HEK293 (cell line): ENCODE results near the gene APOBEC4.

ENCODE experiments used
- CTCF ChIA-PET: fragments of 350-600 bp; formaldehyde crosslinking; extraction: SDS; loops from one replicate; lab custom pipeline; 2021; ENCODE audit warnings: antibody characterized with exemption; lab: Yijun Ruan, JAX
- POLR2A ChIA-PET: fragments of 300-600 bp; formaldehyde crosslinking; extraction: SDS; loops from one replicate; lab custom pipeline; 2020; ENCODE audit warnings: antibody characterized with exemption, inconsistent platforms; lab: Yijun Ruan, JAX
- H3K27ac ChIP-seq: fragments of 200-500 bp; sonication (Bioruptor generic); 2 replicates; pipeline ENCODE4 v1.5.1; 2014; ENCODE audit warnings: low read depth, low read length, control low read depth, inconsistent platforms; ENCODE audit errors: extremely low read depth
- H3K36me3 ChIP-seq, 2 experiments: fragments of 200-500 bp in 1 of 2; sonication (Bioruptor generic) in 1 of 2; 1 replicate in 1 of 2; 2 replicates in 1 of 2; pipeline ENCODE4 v1.5.1; 2014 to 2017; ENCODE audit warnings: inconsistent platforms in 2 of 2, low read length in 2 of 2; ENCODE audit not compliant: control insufficient read depth in 2 of 2, insufficient read depth in 1 of 2
- H3K4me1 ChIP-seq: fragments of 200-500 bp; sonication (Bioruptor generic); 2 replicates; pipeline ENCODE4 v1.5.1; 2014; ENCODE audit warnings: mild to moderate bottlenecking, low read length, inconsistent platforms; ENCODE audit not compliant: control insufficient read depth, insufficient read depth
- H3K4me3 ChIP-seq: 2 replicates; pipeline ENCODE4 v1.5.1; 2011; ENCODE audit warnings: low read depth, mild to moderate bottlenecking, control low read depth, low read length, moderate library complexity
- H3K9me3 ChIP-seq: fragments of 200-500 bp; sonication (Bioruptor generic); 2 replicates; pipeline ENCODE4 v1.5.1; 2014; ENCODE audit warnings: low read depth, low read length, inconsistent platforms; ENCODE audit not compliant: control insufficient read depth, insufficient read depth
- AEBP2 ChIP-seq: fragments of 450-650 bp; formaldehyde crosslinking; IDR thresholded peaks from 2 replicates; pipeline ENCODE4 v1.5.1; 2016; ENCODE audit warnings: missing biosample characterization, missing genetic modification characterization, borderline replicate concordance
- GLI2 ChIP-seq: fragments of 450-650 bp; formaldehyde crosslinking; IDR thresholded peaks from 2 replicates; pipeline ENCODE4; 2017; ENCODE audit warnings: missing biosample characterization, missing genetic modification characterization, low read depth, borderline replicate concordance
- MEIS1 ChIP-seq: sonication (generic); formaldehyde crosslinking; IDR thresholded peaks from 2 replicates; pipeline ENCODE4 v1.8.1; 2022; ENCODE audit warnings: missing genetic modification reagents, mild to moderate bottlenecking, borderline replicate concordance
- OVOL3 ChIP-seq: fragments of 450-650 bp; formaldehyde crosslinking; IDR thresholded peaks from 2 replicates; pipeline ENCODE4 v1.5.1; 2016; ENCODE audit warnings: missing biosample characterization, missing genetic modification characterization
- RBAK ChIP-seq: fragments of 450-650 bp; formaldehyde crosslinking; IDR thresholded peaks from 2 replicates; pipeline ENCODE4 v1.5.1; 2016; ENCODE audit warnings: missing biosample characterization, missing genetic modification characterization
- SALL2 ChIP-seq: fragments of 450-650 bp; formaldehyde crosslinking; IDR thresholded peaks from 2 replicates; pipeline ENCODE4 v1.5.0; 2017; ENCODE audit warnings: missing biosample characterization, mild to moderate bottlenecking, missing genetic modification characterization, borderline replicate concordance
- SP3 ChIP-seq: fragments of 450-650 bp; formaldehyde crosslinking; IDR thresholded peaks from 2 replicates; pipeline ENCODE4 v1.5.1; 2016; ENCODE audit warnings: missing biosample characterization, missing genetic modification characterization
- YY1 ChIP-seq: fragments of 450-650 bp; formaldehyde crosslinking; IDR thresholded peaks from 2 replicates; pipeline ENCODE4 v1.5.1; 2018; ENCODE audit warnings: missing biosample characterization, missing genetic modification characterization
- ZBTB49 ChIP-seq: fragments of 450-650 bp; formaldehyde crosslinking; IDR thresholded peaks from 2 replicates; pipeline ENCODE4 v1.5.1; 2016; ENCODE audit warnings: missing biosample characterization, missing genetic modification characterization, low read depth
- ZFP3 ChIP-seq: fragments of 450-650 bp; formaldehyde crosslinking; IDR thresholded peaks from 2 replicates; pipeline ENCODE4 v1.5.1; 2016; ENCODE audit warnings: low read depth, missing biosample characterization, missing genetic modification characterization
- ZNF112 ChIP-seq: fragments of 450-650 bp; formaldehyde crosslinking; IDR thresholded peaks from 2 replicates; pipeline ENCODE4 v1.5.0; 2017; ENCODE audit warnings: missing biosample characterization, missing genetic modification characterization
- ZNF132 ChIP-seq: fragments of 450-650 bp; formaldehyde crosslinking; IDR thresholded peaks from 2 replicates; pipeline ENCODE4 v1.5.1; 2017; ENCODE audit warnings: missing biosample characterization, missing genetic modification characterization, borderline replicate concordance
- ZNF174 ChIP-seq: fragments of 450-650 bp; formaldehyde crosslinking; IDR thresholded peaks from 2 replicates; pipeline ENCODE4 v1.5.0; 2017; ENCODE audit warnings: missing biosample characterization, mild to moderate bottlenecking, missing genetic modification characterization
- ZNF223 ChIP-seq: fragments of 450-650 bp; formaldehyde crosslinking; IDR thresholded peaks from 2 replicates; pipeline ENCODE4 v1.5.1; 2016; ENCODE audit warnings: missing biosample characterization, missing genetic modification characterization
- ZNF239 ChIP-seq: fragments of 450-650 bp; formaldehyde crosslinking; IDR thresholded peaks from 2 replicates; pipeline ENCODE4 v1.5.1; 2016; ENCODE audit warnings: missing biosample characterization, missing genetic modification characterization
- ZNF266 ChIP-seq: fragments of 450-650 bp; formaldehyde crosslinking; IDR thresholded peaks from 2 replicates; pipeline ENCODE4 v1.5.1; 2016; ENCODE audit warnings: missing biosample characterization, missing genetic modification characterization, low read depth
- ZNF394 ChIP-seq: fragments of 450-650 bp; formaldehyde crosslinking; IDR thresholded peaks from 2 replicates; pipeline ENCODE4 v1.5.1; 2016; ENCODE audit warnings: missing biosample characterization, missing genetic modification characterization, mild to moderate bottlenecking, moderate library complexity, borderline replicate concordance
- ZNF398 ChIP-seq: fragments of 450-650 bp; formaldehyde crosslinking; IDR thresholded peaks from 2 replicates; pipeline ENCODE4 v1.5.1; 2017; ENCODE audit warnings: missing biosample characterization, missing genetic modification characterization
- ZNF518A ChIP-seq: fragments of 450-650 bp; formaldehyde crosslinking; conservative IDR thresholded peaks from 2 replicates; pipeline ENCODE4 v1.5.1; 2016; ENCODE audit warnings: low read depth, missing biosample characterization, missing genetic modification characterization
- ZNF529 ChIP-seq: fragments of 450-650 bp; formaldehyde crosslinking; IDR thresholded peaks from 2 replicates; pipeline ENCODE4 v1.5.1; 2017; ENCODE audit warnings: missing genetic modification characterization, missing biosample characterization; ENCODE audit not compliant: insufficient replicate concordance
- ZNF555 ChIP-seq: fragments of 450-650 bp; formaldehyde crosslinking; conservative IDR thresholded peaks from 2 replicates; pipeline ENCODE4 v1.5.1; 2017; ENCODE audit warnings: missing biosample characterization, mild to moderate bottlenecking, missing genetic modification characterization, inconsistent platforms
- ZNF600 ChIP-seq: fragments of 450-650 bp; formaldehyde crosslinking; IDR thresholded peaks from 2 replicates; pipeline ENCODE4 v1.5.1; 2016; ENCODE audit warnings: missing biosample characterization, missing genetic modification characterization
- ZNF707 ChIP-seq: fragments of 450-650 bp; formaldehyde crosslinking; IDR thresholded peaks from 2 replicates; pipeline ENCODE4 v1.5.1; 2016; ENCODE audit warnings: missing biosample characterization, missing genetic modification characterization
- ZSCAN23 ChIP-seq: fragments of 450-650 bp; formaldehyde crosslinking; IDR thresholded peaks from 2 replicates; pipeline ENCODE4 v1.5.1; 2016; ENCODE audit warnings: missing biosample characterization, missing genetic modification characterization
- ZSCAN4 ChIP-seq: fragments of 450-650 bp; formaldehyde crosslinking; IDR thresholded peaks from 2 replicates; pipeline ENCODE4 v1.5.1; 2017; ENCODE audit warnings: missing biosample characterization, missing genetic modification characterization

The APOBEC4 gene

GRCh38 chr1:183653462-183653794 lies 312 bp upstream of the APOBEC4 start:
- Histone ChIP-seq H3K4me3 (no peak overlapping the region), H3K4me1 (no peaks in the 10 kb centered on the region), H3K36me3 (no peaks in the 10 kb centered on the region), H3K9me3 (no peaks in the 10 kb centered on the region), H3K27ac (no peak overlapping the region)
- CTCF ChIA-PET: interaction anchor here (0.6 to 6.2 kb wide), 6 partner anchors 16 to 569 kb away, joined by 3 to 128 read pairs (median 4); no protein-coding TSS in a partner anchor
- no peak for TF ChIP-seq ZNF707 (tag by site-specific recombination)
- TF ChIP-seq ZNF529 (tag by site-specific recombination): no peak
- TF ChIP-seq OVOL3 (tag by site-specific recombination): no peak
- TF ChIP-seq ZNF223 (tag by site-specific recombination): no peak
- no peak for TF ChIP-seq ZNF174 (tag by site-specific recombination)
- TF ChIP-seq ZNF112 (tag by site-specific recombination): no peak
- no peak for TF ChIP-seq ZSCAN4
- no peak for TF ChIP-seq ZBTB49
- TF ChIP-seq ZNF600 (tag by site-specific recombination): no peak
- no peak for TF ChIP-seq YY1
- TF ChIP-seq ZNF132 (tag by site-specific recombination): no peak
- no peak for TF ChIP-seq SALL2 (tag by site-specific recombination)
- TF ChIP-seq AEBP2 (tag by site-specific recombination): no peak
- no peak for TF ChIP-seq RBAK
- TF ChIP-seq ZNF394: no peak
- TF ChIP-seq ZNF398 (tag by site-specific recombination): no peak
- TF ChIP-seq SP3 (tag by site-specific recombination): no peak
- TF ChIP-seq ZFP3 (tag by site-specific recombination): no peak
- no peak for TF ChIP-seq GLI2
- no peak for TF ChIP-seq ZSCAN23 (tag by site-specific recombination)
- POLR2A ChIA-PET: no interaction called here

- no peaks in the 10 kb centered on the region for H3K36me3 ChIP-seq
- CTCF ChIA-PET: interaction anchor here (6.1 to 6.2 kb wide), 2 partner anchors 32 to 263 kb away, joined by 93 to 128 read pairs; no protein-coding TSS in a partner anchor
- POLR2A ChIA-PET: no interaction called here
- no peak overlapping the region for H3K27ac ChIP-seq
- H3K4me3 ChIP-seq: no peak overlapping the region
- no peaks in the 10 kb centered on the region for H3K9me3 ChIP-seq
- no peaks in the 10 kb centered on the region for H3K4me1 ChIP-seq
- TF ChIP-seq ZNF266: no peak
- no peak for TF ChIP-seq ZNF555 (tag by site-specific recombination)
- no peak for TF ChIP-seq ZNF518A (tag by site-specific recombination)
- no peak for TF ChIP-seq ZNF239 (tag by site-specific recombination)
- no peak for TF ChIP-seq MEIS1 (CRISPR knock-in tag)
Measured at GRCh38 chr1:183652107-183652506, 1.0 kb downstream of the APOBEC4 start.
